DOHH2 (cell line): ENCODE data around the gene ERAL1.

Experiments used
- H3F3A ChIP-seq: fragments of 200-600 bp; sonication (generic), shearing (Covaris generic); 2 replicates; pipeline ENCODE4 v1.6.0; 2016; ENCODE audit warnings: antibody characterized with exemption, mild to moderate bottlenecking; ENCODE audit not compliant: control insufficient read depth, insufficient read depth
- H3K27ac ChIP-seq: fragments of 200-600 bp; sonication (generic); 2 replicates; pipeline ENCODE4 v1.5.1; 2014; ENCODE audit warnings: low read depth, mild to moderate bottlenecking, low read length, moderate library complexity
- H3K27me3 ChIP-seq: fragments of 200-600 bp; sonication (generic); 2 replicates; pipeline ENCODE4 v1.6.1; 2014; ENCODE audit warnings: mild to moderate bottlenecking, low read length, mixed read lengths; ENCODE audit not compliant: control insufficient read depth
- H3K36me3 ChIP-seq: fragments of 200-600 bp; sonication (generic); 2 replicates; pipeline ENCODE4 v1.6.1; 2014; ENCODE audit warnings: mild to moderate bottlenecking, low read length, moderate library complexity, mixed read lengths; ENCODE audit not compliant: control insufficient read depth
- H3K4me1 ChIP-seq: fragments of 200-600 bp; sonication (generic); 2 replicates; pipeline ENCODE4 v1.6.1; 2014; ENCODE audit warnings: mild to moderate bottlenecking, low read length, mixed read lengths; ENCODE audit not compliant: control insufficient read depth
- H3K4me2 ChIP-seq: fragments of 200-600 bp; sonication (generic); 2 replicates; pipeline ENCODE4 v1.6.0; 2014; ENCODE audit warnings: mild to moderate bottlenecking, low read length, moderate library complexity
- H3K4me3 ChIP-seq: fragments of 200-600 bp; sonication (generic); 2 replicates; pipeline ENCODE4 v1.5.1; 2014; ENCODE audit warnings: mild to moderate bottlenecking, low read length, mixed read lengths
- H3K79me2 ChIP-seq: fragments of 200-600 bp; sonication (generic); 2 replicates; pipeline ENCODE4 v1.6.1; 2014; ENCODE audit warnings: mild to moderate bottlenecking, low read length, mixed read lengths; ENCODE audit not compliant: control insufficient read depth
- H3K9me2 ChIP-seq: fragments of 200-600 bp; sonication (generic); replicated peaks from 2 replicates; pipeline ENCODE4 v1.6.1; 2014; ENCODE audit warnings: mild to moderate bottlenecking, low read length, mixed read lengths; ENCODE audit not compliant: control insufficient read depth
- H3K9me3 ChIP-seq: fragments of 200-600 bp; sonication (generic); 2 replicates; pipeline ENCODE4 v1.6.1; 2014; ENCODE audit warnings: antibody characterized with exemption, low read length, mixed read lengths; ENCODE audit not compliant: control insufficient read depth, insufficient read depth
- H4K20me1 ChIP-seq: fragments of 200-600 bp; sonication (generic); 2 replicates; pipeline ENCODE4 v1.6.0; 2014; ENCODE audit warnings: low read depth, mild to moderate bottlenecking, antibody characterized with exemption, low read length, moderate library complexity; ENCODE audit not compliant: control insufficient read depth, insufficient read depth
- CTCF ChIP-seq: fragments of 200-600 bp; sonication (generic); IDR thresholded peaks from one replicate; pipeline ENCODE4 v1.5.1; 2014; ENCODE audit warnings: antibody characterized with exemption, mild to moderate bottlenecking, low read depth, low read length; ENCODE audit not compliant: poor library complexity, severe bottlenecking
- EZH2phosphoT487 ChIP-seq: fragments of 200-600 bp; sonication (generic); IDR thresholded peaks from 2 replicates; pipeline ENCODE4 v1.6.1; 2017; ENCODE audit warnings: borderline replicate concordance, mild to moderate bottlenecking, antibody characterized with exemption, low read length, moderate library complexity, mixed read lengths

The ERAL1 gene

GRCh38 chr17:28904800-28905199 is 50.0 kb downstream of the ERAL1 start:
- peaks cover 46% of the 10 kb centered on the region for H3K36me3 ChIP-seq
- no peak overlapping the region for H3K4me2 ChIP-seq
- H3K4me1 ChIP-seq: peaks cover 19% of the 10 kb centered on the region
- no peaks in the 10 kb centered on the region for H3K9me2 ChIP-seq
- H3K4me3 ChIP-seq: no peak overlapping the region
- H3F3A ChIP-seq: peaks cover 15% of the 10 kb centered on the region
- no peak for TF ChIP-seq EZH2phosphoT487
- TF ChIP-seq CTCF: no peak
- no peaks in the 10 kb centered on the region for H3K9me3 ChIP-seq
- peaks cover 19% of the 10 kb centered on the region for H3K79me2 ChIP-seq
- H3K27me3 ChIP-seq: no peaks in the 10 kb centered on the region
- no peaks in the 10 kb centered on the region for H4K20me1 ChIP-seq
- H3K27ac ChIP-seq: no peak overlapping the region

- Histone ChIP-seq H3F3A (peaks cover 15% of the 10 kb centered on the region), H3K9me2 (no peaks in the 10 kb centered on the region), H3K27me3 (no peaks in the 10 kb centered on the region), H3K4me3 (no peak overlapping the region), H3K9me3 (no peaks in the 10 kb centered on the region), H3K27ac (no peak overlapping the region), H3K79me2 (peaks cover 10% of the 10 kb centered on the region), H3K4me1 (peaks cover 12% of the 10 kb centered on the region), H3K4me2 (no peak overlapping the region), H4K20me1 (no peaks in the 10 kb centered on the region), H3K36me3 (peaks cover 50% of the 10 kb centered on the region)
- TF ChIP-seq EZH2phosphoT487: no peak
- TF ChIP-seq CTCF: no peak
These were observed 51.5 kb downstream of the ERAL1 start for GRCh38 chr17:28906276-28906675.

- Histone ChIP-seq H3F3A (peaks cover 15% of the 10 kb centered on the region), H3K4me1 (peaks cover 6% of the 10 kb centered on the region), H3K9me3 (no peaks in the 10 kb centered on the region), H4K20me1 (no peaks in the 10 kb centered on the region), H3K27me3 (no peaks in the 10 kb centered on the region), H3K79me2 (peaks cover 4% of the 10 kb centered on the region), H3K36me3 (peaks cover 55% of the 10 kb centered on the region), H3K4me2 (no peak overlapping the region), H3K27ac (no peak overlapping the region), H3K9me2 (no peaks in the 10 kb centered on the region), H3K4me3 (no peak overlapping the region)
- TF ChIP-seq EZH2phosphoT487 (no peak), CTCF (no peak)
These were observed 52.1 kb downstream of the ERAL1 start for GRCh38 chr17:28906706-28907438.
